H9 (cell line): Measurements from ENCODE around the gene CHST13. TPM values are rescaled to one million over a fixed set of nuclear protein-coding genes. Genes with fewer than 3 reads are reported as not detected.

Source experiments
- DNase-seq: peaks from one replicate; pipeline ENCODE4 v3.0.0-alpha.2; 2017
- H2AFZ ChIP-seq: one replicate; pipeline ENCODE4 v1.6.1; 2013; ENCODE audit warnings: mild to moderate bottlenecking, low read length, control low read depth, moderate library complexity
- H2AK5ac ChIP-seq: 2 replicates; pipeline ENCODE4 v1.6.1; 2013; ENCODE audit warnings: low read length, control low read depth, mixed read lengths; ENCODE audit not compliant: insufficient read length
- H2BK120ac ChIP-seq: one replicate; pipeline ENCODE4 v1.6.1; 2013; ENCODE audit warnings: low read depth, mild to moderate bottlenecking, low read length, control low read depth, inconsistent platforms; ENCODE audit not compliant: poor library complexity, severe bottlenecking
- H2BK12ac ChIP-seq: 2 replicates; pipeline ENCODE4 v1.6.1; 2013; ENCODE audit warnings: low read length, control low read depth, mixed read lengths, low read depth; ENCODE audit not compliant: insufficient read length
- H2BK15ac ChIP-seq: 2 replicates; pipeline ENCODE4 v1.6.1; 2013; ENCODE audit warnings: low read depth, low read length, control low read depth
- H2BK20ac ChIP-seq: one replicate; pipeline ENCODE4 v1.6.1; 2013; ENCODE audit warnings: low read depth, mild to moderate bottlenecking, low read length, control low read depth, inconsistent platforms; ENCODE audit not compliant: poor library complexity, severe bottlenecking
- H2BK5ac ChIP-seq: 2 replicates; pipeline ENCODE4 v1.6.1; 2013; ENCODE audit warnings: low read length, control low read depth, mixed read lengths; ENCODE audit not compliant: insufficient read length
- H3K14ac ChIP-seq: 2 replicates; pipeline ENCODE4 v1.6.1; 2013; ENCODE audit warnings: low read length, control low read depth; ENCODE audit not compliant: insufficient read depth
- H3K18ac ChIP-seq: 2 replicates; pipeline ENCODE4 v1.6.1; 2013; ENCODE audit warnings: low read depth, mild to moderate bottlenecking, mixed read lengths, low read length, control low read depth; ENCODE audit not compliant: insufficient read length
- H3K23ac ChIP-seq: 2 replicates; pipeline ENCODE4 v1.6.1; 2013; ENCODE audit warnings: low read length, control low read depth, mixed read lengths, low read depth; ENCODE audit not compliant: insufficient read length
- H3K23me2 ChIP-seq: 2 replicates; pipeline ENCODE4 v1.6.1; 2013; ENCODE audit warnings: low read depth, mild to moderate bottlenecking, mixed read lengths, low read length, control low read depth; ENCODE audit not compliant: insufficient read length, poor library complexity, severe bottlenecking
- H3K27ac ChIP-seq: 2 replicates; pipeline ENCODE4 v1.5.1; 2013; ENCODE audit warnings: low read length, control low read depth, mixed read lengths, low read depth; ENCODE audit not compliant: insufficient read length
- H3K27me3 ChIP-seq: 2 replicates; pipeline ENCODE4 v1.6.1; 2013; ENCODE audit warnings: low read length, control low read depth, inconsistent platforms; ENCODE audit not compliant: insufficient read depth
- H3K4ac ChIP-seq: 2 replicates; pipeline ENCODE4 v1.6.1; 2013; ENCODE audit warnings: low read depth, mild to moderate bottlenecking, control low read depth, inconsistent platforms, low read length, moderate library complexity
- H3K4me1 ChIP-seq: 2 replicates; pipeline ENCODE4 v1.6.1; 2013; ENCODE audit warnings: low read length, control low read depth, inconsistent platforms; ENCODE audit not compliant: insufficient read depth
- H3K4me2 ChIP-seq: 2 replicates; pipeline ENCODE4 v1.6.1; 2013; ENCODE audit warnings: low read length, control low read depth, mixed read lengths; ENCODE audit not compliant: insufficient read length, insufficient read depth
- H3K56ac ChIP-seq: 2 replicates; pipeline ENCODE4 v1.6.1; 2013; ENCODE audit warnings: low read depth, mild to moderate bottlenecking, mixed read lengths, low read length, control low read depth; ENCODE audit not compliant: insufficient read length
- H3K79me1 ChIP-seq: 2 replicates; pipeline ENCODE4 v1.6.1; 2013; ENCODE audit warnings: low read depth, mild to moderate bottlenecking, moderate library complexity, low read length, control low read depth, inconsistent platforms; ENCODE audit not compliant: insufficient read depth, poor library complexity, severe bottlenecking
- H3K79me2 ChIP-seq: 2 replicates; pipeline ENCODE4 v1.6.1; 2013; ENCODE audit warnings: low read length, control low read depth, inconsistent platforms; ENCODE audit not compliant: insufficient read depth
- H3K9ac ChIP-seq: 2 replicates; pipeline ENCODE4 v1.6.1; 2013; ENCODE audit warnings: low read length, control low read depth, mixed read lengths; ENCODE audit not compliant: insufficient read length; ENCODE audit errors: extremely low read depth
- H3K9me3 ChIP-seq: one replicate; pipeline ENCODE4 v1.6.1; 2013; ENCODE audit warnings: low read depth, low read length, inconsistent platforms; ENCODE audit not compliant: control insufficient read depth
- H3T11ph ChIP-seq: one replicate; pipeline ENCODE4 v1.6.1; 2013; ENCODE audit warnings: mild to moderate bottlenecking, low read length, control low read depth, inconsistent platforms
- H4K20me1 ChIP-seq: one replicate; pipeline ENCODE4 v1.6.1; 2013; ENCODE audit not compliant: control insufficient read depth, insufficient read length, insufficient read depth
- H4K5ac ChIP-seq: 2 replicates; pipeline ENCODE4 v1.6.1; 2013; ENCODE audit warnings: low read depth, mild to moderate bottlenecking, mixed read lengths, low read length, control low read depth; ENCODE audit not compliant: insufficient read length
- H4K8ac ChIP-seq: replicated peaks from 2 replicates; pipeline ENCODE4 v1.6.1; 2013; ENCODE audit warnings: low read length, control low read depth, mixed read lengths, low read depth; ENCODE audit not compliant: insufficient read length
- H4K91ac ChIP-seq: 2 replicates; pipeline ENCODE4 v1.6.1; 2013; ENCODE audit warnings: low read depth, mild to moderate bottlenecking, moderate library complexity, mixed read lengths, low read length, control low read depth; ENCODE audit not compliant: insufficient read length
- H3K27ac Mint-ChIP-seq, 3 experiments: 2 replicates in 2 of 3; 3 replicates in 1 of 3; pipeline ENCODE4 v1.8.0; 2020 to 2021; ENCODE audit warnings: mixed read lengths in 3 of 3, mild to moderate bottlenecking in 1 of 3, moderate library complexity in 1 of 3
- H3K27me3 Mint-ChIP-seq: 2 replicates; pipeline ENCODE4 v1.8.0; 2021; ENCODE audit warnings: low read depth, mild to moderate bottlenecking, moderate library complexity, mixed read lengths
- H3K36me3 Mint-ChIP-seq, 3 experiments: 2 replicates in 2 of 3; 3 replicates in 1 of 3; pipeline ENCODE4 v1.8.0; 2020 to 2021; ENCODE audit warnings: low read depth in 3 of 3, mixed read lengths in 3 of 3; ENCODE audit not compliant: insufficient read depth in 1 of 3
- H3K4me1 Mint-ChIP-seq, 2 experiments: 2 replicates each; pipeline ENCODE4 v1.8.0; 2020; ENCODE audit warnings: mixed read lengths in 2 of 2
- H3K4me3 Mint-ChIP-seq, 2 experiments: 2 replicates in 1 of 2; 3 replicates in 1 of 2; pipeline ENCODE4 v1.8.0; 2020 to 2021; ENCODE audit warnings: mild to moderate bottlenecking in 2 of 2, mixed read lengths in 2 of 2, moderate library complexity in 1 of 2
- H3K9me3 Mint-ChIP-seq, 2 experiments: 2 replicates in 1 of 2; 3 replicates in 1 of 2; pipeline ENCODE4 v1.8.0; 2020; ENCODE audit warnings: mild to moderate bottlenecking in 2 of 2, mixed read lengths in 2 of 2, moderate library complexity in 1 of 2
- CTCF ChIP-seq: fragments of 200-600 bp; sonication (generic); conservative IDR thresholded peaks from 3 replicates; pipeline ENCODE4 v1.8.0; 2021; ENCODE audit warnings: antibody characterized with exemption, mild to moderate bottlenecking
- WGBS: extraction: QIAGEN DNeasy Blood & Tissue Kit; methylation state at CpG from one replicate; pipeline ENCODE4 v1.1.7; 2013; ENCODE audit warnings: missing lambda C conversion rate, low lambda C conversion rate, mixed read lengths; ENCODE audit not compliant: insufficient read length; ENCODE audit errors: extremely low coverage; 5-methylcytosine and 5-hydroxymethylcytosine counted together
- total RNA-seq: library from RNA; stranded (reverse); gene quantifications from 2 replicates; pipeline ENCODE4 v1.2.1, GENCODE V29; 2021

CHST13 gene
- total RNA-seq, 1 experiment from 2014 or later, result 0.85 TPM

GRCh38 chr3:126517291-126517951, 6.5 kb upstream of the CHST13 start, which contains the start of gene UROC1:
Gene UROC1, minus strand, starts transcription at chr3:126517773. Its CDS starts 54 bp downstream, at chr3:126517719.
- H3K9me3 ChIP-seq, result no peaks in the 10 kb centered on the region
- H3K36me3 Mint-ChIP-seq, result no peaks in the 10 kb centered on the region
- H3T11ph ChIP-seq, result no peak within 1 kb of the TSS
- H3K4me3 Mint-ChIP-seq, result no peak within 1 kb of the TSS
- no peak within 1 kb of the TSS for H2BK20ac ChIP-seq
- no peak within 1 kb of the TSS for H4K8ac ChIP-seq
- DNase-seq, result no peak
- no peak within 1 kb of the TSS for H3K4me2 ChIP-seq
- no CpG with 5 or more reads among the region's 16 CpGs for WGBS
- H2BK15ac ChIP-seq, result no peak within 1 kb of the TSS
- no peak within 1 kb of the TSS for H3K27ac Mint-ChIP-seq
- H3K4me1 ChIP-seq, result no peaks in the 10 kb centered on the region
- no peak within 1 kb of the TSS for H2AK5ac ChIP-seq
- H4K20me1 ChIP-seq, result no peaks in the 10 kb centered on the region
- no peak within 1 kb of the TSS for H2BK120ac ChIP-seq
- H3K56ac ChIP-seq, result no peak within 1 kb of the TSS
- H3K27ac ChIP-seq, result no peak within 1 kb of the TSS
- no peak within 1 kb of the TSS for H3K18ac ChIP-seq
- H2BK5ac ChIP-seq, result no peak within 1 kb of the TSS
- H3K4me1 Mint-ChIP-seq, result peaks cover 3 to 4% of the 10 kb centered on the region in 2 experiments; a peak in 1 of 4 replicates
- peaks cover 6% of the 10 kb centered on the region for H3K27me3 Mint-ChIP-seq
- H4K91ac ChIP-seq, result no peak within 1 kb of the TSS
- no peaks in the 10 kb centered on the region for H3K79me2 ChIP-seq
- no peak within 1 kb of the TSS for H3K4ac ChIP-seq
- no peak within 1 kb of the TSS for H3K9ac ChIP-seq
- no peak for TF ChIP-seq CTCF
- no peaks in the 10 kb centered on the region for H3K79me1 ChIP-seq
- H3K27me3 ChIP-seq, result no peaks in the 10 kb centered on the region; the same call in 1 of the 2 replicates
- H3K14ac ChIP-seq, result no peak within 1 kb of the TSS
- H2AFZ ChIP-seq, result no peak within 1 kb of the TSS
- no peak within 1 kb of the TSS for H2BK12ac ChIP-seq
- no peaks in the 10 kb centered on the region for H3K9me3 Mint-ChIP-seq
- H3K23ac ChIP-seq, result no peak within 1 kb of the TSS
- H4K5ac ChIP-seq, result no peak within 1 kb of the TSS
- no peaks in the 10 kb centered on the region for H3K23me2 ChIP-seq
